Left ventricle myocardium inferior (tissue), 1 donor: ENCODE measurements around the gene EPB41L5. TPM values are rescaled to one million over a fixed set of nuclear protein-coding genes. Genes with fewer than 3 reads are reported as not detected.
"Not testable (repeated sequence)": the region's sequence is repeated elsewhere in the genome, so short reads cannot be mapped to it uniquely, and the experiment has no call there.

ENCODE experiments used
- DNase-seq: peaks from one replicate; pipeline ENCODE4 v3.0.0-alpha.2; 2020
- H3K27ac ChIP-seq: fragments of 200-600 bp; replicated peaks from 2 replicates; pipeline ENCODE4 v1.8.0; 2021
- H3K27me3 ChIP-seq: fragments of 200-600 bp; 2 replicates; pipeline ENCODE4 v1.8.0; 2021; ENCODE audit warnings: low read depth
- H3K36me3 ChIP-seq: fragments of 200-600 bp; 2 replicates; pipeline ENCODE4 v1.8.0; 2021
- H3K4me1 ChIP-seq: fragments of 200-600 bp; 2 replicates; pipeline ENCODE4 v1.8.0; 2021
- H3K4me3 ChIP-seq: fragments of 200-600 bp; 2 replicates; pipeline ENCODE4 v1.8.0; 2021; ENCODE audit warnings: mild to moderate bottlenecking, moderate library complexity
- H3K9me3 ChIP-seq: fragments of 200-600 bp; replicated peaks from 2 replicates; pipeline ENCODE4 v1.8.0; 2021
- intact Hi-C: fragments of 100-400 bp; cut with micrococcal nuclease; formaldehyde crosslinking; loops from one replicate; pipeline ENCODE4 v1.11.0; 2022
- total RNA-seq: library from RNA; stranded (reverse); fragmentation: NEBNext Ultra II Directional; extraction: Animal tissue kit (Norgen Biotek cat#: 25700); gene quantifications from one replicate; pipeline ENCODE4 v1.2.1, GENCODE V29; 2021
- TF ChIP-seq, protein P1 (sequence below): fragments of 200-600 bp; IDR thresholded peaks from 2 replicates; pipeline ENCODE4 v1.8.0; 2021; ENCODE audit warnings: antibody characterized with exemption, mild to moderate bottlenecking, borderline replicate concordance
- donor health status: DM: no; HTN: yes; CAD: no; lungs with severe emphysema.

EPB41L5 gene
- total RNA-seq, 1 donor from 2014 or later: 9.1 TPM

- H3K4me3 ChIP-seq: no peak overlapping the region
- TF ChIP-seq, protein P1, sequence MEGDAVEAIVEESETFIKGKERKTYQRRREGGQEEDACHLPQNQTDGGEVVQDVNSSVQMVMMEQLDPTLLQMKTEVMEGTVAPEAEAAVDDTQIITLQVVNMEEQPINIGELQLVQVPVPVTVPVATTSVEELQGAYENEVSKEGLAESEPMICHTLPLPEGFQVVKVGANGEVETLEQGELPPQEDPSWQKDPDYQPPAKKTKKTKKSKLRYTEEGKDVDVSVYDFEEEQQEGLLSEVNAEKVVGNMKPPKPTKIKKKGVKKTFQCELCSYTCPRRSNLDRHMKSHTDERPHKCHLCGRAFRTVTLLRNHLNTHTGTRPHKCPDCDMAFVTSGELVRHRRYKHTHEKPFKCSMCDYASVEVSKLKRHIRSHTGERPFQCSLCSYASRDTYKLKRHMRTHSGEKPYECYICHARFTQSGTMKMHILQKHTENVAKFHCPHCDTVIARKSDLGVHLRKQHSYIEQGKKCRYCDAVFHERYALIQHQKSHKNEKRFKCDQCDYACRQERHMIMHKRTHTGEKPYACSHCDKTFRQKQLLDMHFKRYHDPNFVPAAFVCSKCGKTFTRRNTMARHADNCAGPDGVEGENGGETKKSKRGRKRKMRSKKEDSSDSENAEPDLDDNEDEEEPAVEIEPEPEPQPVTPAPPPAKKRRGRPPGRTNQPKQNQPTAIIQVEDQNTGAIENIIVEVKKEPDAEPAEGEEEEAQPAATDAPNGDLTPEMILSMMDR: no peak
- H3K4me1 ChIP-seq: no peaks in the 10 kb centered on the region
Observed at GRCh38 chr2:120155308-120155707, 142.4 kb downstream of the EPB41L5 start.

GRCh38 chr2:120158658-120159057 lies 145.8 kb downstream of the EPB41L5 start:
- DNase-seq, H3K27ac ChIP-seq, H3K27me3 ChIP-seq, H3K4me3 ChIP-seq, H3K4me1 ChIP-seq, intact Hi-C loops: not testable (repeated sequence)
- Histone ChIP-seq H3K36me3 (peaks cover 36% of the 10 kb centered on the region), H3K9me3 (peaks cover 17% of the 10 kb centered on the region)

More at GRCh38 chr2:120155308-120155707, 142.4 kb downstream of the EPB41L5 start:
- H3K36me3 ChIP-seq: peaks cover 42% of the 10 kb centered on the region
- no peak for DNase-seq
- intact Hi-C loops: no loop called here
- H3K27me3 ChIP-seq: no peaks in the 10 kb centered on the region
- H3K9me3 ChIP-seq: peaks cover 42% of the 10 kb centered on the region
- no peak overlapping the region for H3K27ac ChIP-seq

GRCh38 chr2:120161190-120161589 lies 148.3 kb downstream of the EPB41L5 start:
- H3K27me3 ChIP-seq: no peaks in the 10 kb centered on the region
- H3K4me1 ChIP-seq: no peaks in the 10 kb centered on the region
- TF ChIP-seq, protein P1: no peak
- no peaks in the 10 kb centered on the region for H3K9me3 ChIP-seq
- peaks cover 18% of the 10 kb centered on the region for H3K36me3 ChIP-seq
- no peak overlapping the region for H3K27ac ChIP-seq
- H3K4me3 ChIP-seq: no peak overlapping the region
- intact Hi-C loops: no loop called here
- DNase-seq: no peak

GRCh38 chr2:120162716-120163115 lies 149.8 kb downstream of the EPB41L5 start:
- H3K4me1 ChIP-seq: no peaks in the 10 kb centered on the region
- intact Hi-C loops: no loop called here
- H3K9me3 ChIP-seq: no peaks in the 10 kb centered on the region
- H3K27me3 ChIP-seq: no peaks in the 10 kb centered on the region
- H3K36me3 ChIP-seq: peaks cover 17% of the 10 kb centered on the region
- no peak overlapping the region for H3K4me3 ChIP-seq
- DNase-seq: no peak
- TF ChIP-seq, protein P1: no peak
- no peak overlapping the region for H3K27ac ChIP-seq

DNA sequence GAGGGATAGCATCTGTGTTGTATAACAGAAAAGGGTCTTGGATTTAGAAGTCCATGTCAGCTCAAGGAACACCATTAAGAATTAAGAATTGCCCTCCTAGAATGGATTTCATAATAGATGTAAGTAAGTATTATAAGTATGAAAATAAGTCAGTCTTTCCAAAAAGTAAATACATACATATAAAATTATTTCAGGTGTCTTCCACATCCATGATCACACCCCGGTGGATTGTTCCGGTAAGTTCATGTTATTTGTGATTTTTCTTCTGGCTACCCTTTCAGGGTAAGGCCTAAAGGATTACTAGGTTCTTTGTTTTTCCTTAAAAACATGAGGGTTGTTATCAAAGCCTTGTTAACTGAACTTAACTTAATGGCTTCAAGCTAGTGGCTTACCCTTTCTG lies 154.4 kb downstream of the EPB41L5 start:
- no peak for DNase-seq
- Histone ChIP-seq H3K4me1 (no peaks in the 10 kb centered on the region), H3K36me3 (peaks cover 35% of the 10 kb centered on the region), H3K27ac (no peak overlapping the region), H3K9me3 (peaks cover 6% of the 10 kb centered on the region), H3K4me3 (no peak overlapping the region), H3K27me3 (no peaks in the 10 kb centered on the region)
- intact Hi-C loops: no loop called here
- TF ChIP-seq, protein P1: no peak

- intact Hi-C loops: no loop called here
- Histone ChIP-seq H3K27ac (no peak overlapping the region), H3K27me3 (no peaks in the 10 kb centered on the region), H3K36me3 (peaks cover 31% of the 10 kb centered on the region), H3K4me1 (no peaks in the 10 kb centered on the region), H3K9me3 (peaks cover 6% of the 10 kb centered on the region), H3K4me3 (no peak overlapping the region)
- TF ChIP-seq, protein P1: no peak
- no peak for DNase-seq
Observed at GRCh38 chr2:120169020-120169419, 156.1 kb downstream of the EPB41L5 start.
